Astrocyte (in vitro differentiated cells and primary cell): ENCODE data around the gene LEMD1.

Experiments used
- EZH2 ChIP-seq: IDR thresholded peaks from 2 replicates; pipeline ENCODE4 v1.6.1; 2012; ENCODE audit warnings: mild to moderate bottlenecking, low read length, inconsistent platforms; ENCODE audit not compliant: insufficient read depth
- TF ChIP-seq, protein P1 (sequence below): IDR thresholded peaks from 2 replicates; pipeline ENCODE4 v1.5.1; 2011; ENCODE audit warnings: low read depth, mild to moderate bottlenecking, inconsistent platforms, low read length, moderate library complexity; ENCODE audit not compliant: insufficient read depth

DNA sequence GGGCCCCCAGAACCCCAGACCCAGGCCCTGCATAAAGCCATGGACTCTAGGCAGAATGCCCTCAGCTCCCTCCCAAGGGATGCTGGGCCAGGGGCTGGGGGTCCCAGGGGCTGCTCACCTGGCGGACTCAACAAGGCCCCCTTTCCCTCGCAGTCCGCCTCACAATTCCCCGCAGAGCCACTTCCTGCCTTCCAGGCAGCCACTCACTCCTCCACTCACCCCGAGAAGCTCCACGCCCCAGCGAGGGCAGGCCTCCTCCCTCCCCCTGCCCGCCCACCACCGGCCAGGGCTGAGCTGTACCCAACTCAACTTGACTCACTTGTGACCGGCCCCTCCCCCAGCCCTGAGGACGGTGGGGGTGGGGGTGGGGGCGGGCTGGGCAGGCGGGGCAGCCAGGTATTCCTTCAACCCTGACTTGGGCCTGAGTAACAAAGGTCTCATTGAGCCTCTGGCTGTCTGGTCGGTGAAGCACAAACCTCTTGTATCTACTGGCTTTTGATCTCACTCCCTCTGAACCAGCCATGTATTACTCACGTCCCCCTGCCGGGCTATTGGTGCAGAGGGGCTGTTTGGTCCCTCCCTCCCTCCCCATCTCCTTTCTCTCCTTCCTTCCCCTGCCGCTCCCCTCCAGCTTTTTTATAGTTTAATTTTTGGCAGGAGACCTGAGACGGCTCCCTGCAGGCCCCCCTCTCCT, 28.0 kb upstream of the LEMD1 start:
- TF ChIP-seq, protein P1, sequence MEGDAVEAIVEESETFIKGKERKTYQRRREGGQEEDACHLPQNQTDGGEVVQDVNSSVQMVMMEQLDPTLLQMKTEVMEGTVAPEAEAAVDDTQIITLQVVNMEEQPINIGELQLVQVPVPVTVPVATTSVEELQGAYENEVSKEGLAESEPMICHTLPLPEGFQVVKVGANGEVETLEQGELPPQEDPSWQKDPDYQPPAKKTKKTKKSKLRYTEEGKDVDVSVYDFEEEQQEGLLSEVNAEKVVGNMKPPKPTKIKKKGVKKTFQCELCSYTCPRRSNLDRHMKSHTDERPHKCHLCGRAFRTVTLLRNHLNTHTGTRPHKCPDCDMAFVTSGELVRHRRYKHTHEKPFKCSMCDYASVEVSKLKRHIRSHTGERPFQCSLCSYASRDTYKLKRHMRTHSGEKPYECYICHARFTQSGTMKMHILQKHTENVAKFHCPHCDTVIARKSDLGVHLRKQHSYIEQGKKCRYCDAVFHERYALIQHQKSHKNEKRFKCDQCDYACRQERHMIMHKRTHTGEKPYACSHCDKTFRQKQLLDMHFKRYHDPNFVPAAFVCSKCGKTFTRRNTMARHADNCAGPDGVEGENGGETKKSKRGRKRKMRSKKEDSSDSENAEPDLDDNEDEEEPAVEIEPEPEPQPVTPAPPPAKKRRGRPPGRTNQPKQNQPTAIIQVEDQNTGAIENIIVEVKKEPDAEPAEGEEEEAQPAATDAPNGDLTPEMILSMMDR: no peak
- no peak for TF ChIP-seq EZH2
